Loucy (cell line): ENCODE results near the gene PET100.

Source experiments
- EZH2phosphoT487 ChIP-seq: fragments of 200-600 bp; IDR thresholded peaks from 2 replicates; pipeline ENCODE4 v1.6.1; 2018; ENCODE audit warnings: antibody characterized with exemption, mild to moderate bottlenecking, moderate library complexity, borderline replicate concordance
- TF ChIP-seq, protein P1 (sequence below): fragments of 200-600 bp; sonication (generic); conservative IDR thresholded peaks from 2 replicates; pipeline ENCODE4 v1.5.1; 2014; ENCODE audit warnings: mild to moderate bottlenecking, antibody characterized with exemption, low read length

GRCh38 chr19:7611541-7612279 is 17.9 kb upstream of the PET100 start:
- TF ChIP-seq, protein P1, sequence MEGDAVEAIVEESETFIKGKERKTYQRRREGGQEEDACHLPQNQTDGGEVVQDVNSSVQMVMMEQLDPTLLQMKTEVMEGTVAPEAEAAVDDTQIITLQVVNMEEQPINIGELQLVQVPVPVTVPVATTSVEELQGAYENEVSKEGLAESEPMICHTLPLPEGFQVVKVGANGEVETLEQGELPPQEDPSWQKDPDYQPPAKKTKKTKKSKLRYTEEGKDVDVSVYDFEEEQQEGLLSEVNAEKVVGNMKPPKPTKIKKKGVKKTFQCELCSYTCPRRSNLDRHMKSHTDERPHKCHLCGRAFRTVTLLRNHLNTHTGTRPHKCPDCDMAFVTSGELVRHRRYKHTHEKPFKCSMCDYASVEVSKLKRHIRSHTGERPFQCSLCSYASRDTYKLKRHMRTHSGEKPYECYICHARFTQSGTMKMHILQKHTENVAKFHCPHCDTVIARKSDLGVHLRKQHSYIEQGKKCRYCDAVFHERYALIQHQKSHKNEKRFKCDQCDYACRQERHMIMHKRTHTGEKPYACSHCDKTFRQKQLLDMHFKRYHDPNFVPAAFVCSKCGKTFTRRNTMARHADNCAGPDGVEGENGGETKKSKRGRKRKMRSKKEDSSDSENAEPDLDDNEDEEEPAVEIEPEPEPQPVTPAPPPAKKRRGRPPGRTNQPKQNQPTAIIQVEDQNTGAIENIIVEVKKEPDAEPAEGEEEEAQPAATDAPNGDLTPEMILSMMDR = no peak
- TF ChIP-seq EZH2phosphoT487 = no peak
